DND-41 (cell line): ENCODE measurements around the gene OR56B4.

ENCODE experiments used
- CTCF ChIP-seq: IDR thresholded peaks from 2 replicates; pipeline ENCODE4 v1.5.1; 2012; ENCODE audit warnings: borderline replicate concordance, low read length, moderate library complexity, mild to moderate bottlenecking; ENCODE audit not compliant: poor library complexity, severe bottlenecking; ENCODE audit errors: extremely low read depth
- EZH2 ChIP-seq: IDR thresholded peaks from 3 replicates; pipeline ENCODE4 v1.6.1; 2012; ENCODE audit warnings: borderline replicate concordance, low read depth, mild to moderate bottlenecking, moderate library complexity, low read length, inconsistent platforms; ENCODE audit not compliant: severe bottlenecking

- TF ChIP-seq CTCF = no peak
- no peak for TF ChIP-seq EZH2
These were observed 20.4 kb downstream of the OR56B4 start for GRCh38 chr11:6127881-6128280.
